Measurements from ENCODE around the gene NBAS.

Gene NBAS

DNA sequence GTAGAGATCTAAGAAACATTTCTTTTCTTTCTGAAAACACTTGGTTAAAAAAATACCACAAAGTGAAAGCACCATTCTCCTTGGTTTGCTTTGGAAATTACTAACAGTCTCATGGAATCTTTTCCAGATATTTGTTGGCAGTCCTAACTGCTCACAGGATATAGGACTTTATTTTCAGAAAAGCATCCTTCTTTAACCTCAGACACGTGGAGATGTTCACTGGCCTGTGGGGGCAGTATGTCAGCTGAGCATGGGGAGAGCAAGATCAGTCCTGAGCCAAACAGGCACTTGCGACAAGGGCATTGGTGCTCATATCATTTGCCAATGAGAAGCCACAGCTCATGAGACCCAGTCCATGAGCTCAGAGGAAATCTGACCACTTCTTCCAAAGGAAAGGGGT lies 371.9 kb downstream of the NBAS start:
- TF ChIP-seq, protein P1, sequence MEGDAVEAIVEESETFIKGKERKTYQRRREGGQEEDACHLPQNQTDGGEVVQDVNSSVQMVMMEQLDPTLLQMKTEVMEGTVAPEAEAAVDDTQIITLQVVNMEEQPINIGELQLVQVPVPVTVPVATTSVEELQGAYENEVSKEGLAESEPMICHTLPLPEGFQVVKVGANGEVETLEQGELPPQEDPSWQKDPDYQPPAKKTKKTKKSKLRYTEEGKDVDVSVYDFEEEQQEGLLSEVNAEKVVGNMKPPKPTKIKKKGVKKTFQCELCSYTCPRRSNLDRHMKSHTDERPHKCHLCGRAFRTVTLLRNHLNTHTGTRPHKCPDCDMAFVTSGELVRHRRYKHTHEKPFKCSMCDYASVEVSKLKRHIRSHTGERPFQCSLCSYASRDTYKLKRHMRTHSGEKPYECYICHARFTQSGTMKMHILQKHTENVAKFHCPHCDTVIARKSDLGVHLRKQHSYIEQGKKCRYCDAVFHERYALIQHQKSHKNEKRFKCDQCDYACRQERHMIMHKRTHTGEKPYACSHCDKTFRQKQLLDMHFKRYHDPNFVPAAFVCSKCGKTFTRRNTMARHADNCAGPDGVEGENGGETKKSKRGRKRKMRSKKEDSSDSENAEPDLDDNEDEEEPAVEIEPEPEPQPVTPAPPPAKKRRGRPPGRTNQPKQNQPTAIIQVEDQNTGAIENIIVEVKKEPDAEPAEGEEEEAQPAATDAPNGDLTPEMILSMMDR (IDR thresholded peaks at IDR 0.05; ENCODE audit: low read depth, low read length): peak; percentile 9
- no peak overlapping the region for H3K4me3 ChIP-seq (ENCODE audit: low read depth, low read length)
- DNase-seq (ENCODE audit: low read depth, low spot score): no peak
- in situ Hi-C loops (cut with HindIII; ENCODE audit: low sequenced_read_pairs): no loop called here

DNA sequence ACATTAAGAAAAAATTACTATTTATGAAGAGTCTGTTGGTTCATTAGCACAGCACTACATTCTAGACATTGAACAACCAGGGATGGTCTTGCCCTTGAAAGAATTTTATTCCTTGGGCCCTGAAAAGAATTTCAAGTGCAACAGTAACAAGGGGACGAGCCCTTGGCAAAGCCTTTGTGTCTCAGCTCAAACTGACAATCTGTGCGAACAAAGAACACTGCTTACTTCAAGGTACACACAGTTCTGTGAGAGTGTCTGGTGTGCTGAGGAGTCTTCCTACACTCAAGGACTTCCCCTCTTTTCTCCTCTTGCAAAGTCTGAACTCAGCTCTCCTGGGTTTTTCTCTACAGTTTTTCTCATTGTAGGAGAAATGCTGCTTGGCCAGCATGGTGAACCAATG lies 373.4 kb downstream of the NBAS start:
- in situ Hi-C loops (cut with HindIII; ENCODE audit: low sequenced_read_pairs): no loop called here
- TF ChIP-seq, protein P1 (IDR thresholded peaks at IDR 0.05; ENCODE audit: low read depth, low read length): no peak
- H3K4me3 ChIP-seq (ENCODE audit: low read depth, low read length): no peak overlapping the region
- DNase-seq (ENCODE audit: low read depth, low spot score): no peak

DNA sequence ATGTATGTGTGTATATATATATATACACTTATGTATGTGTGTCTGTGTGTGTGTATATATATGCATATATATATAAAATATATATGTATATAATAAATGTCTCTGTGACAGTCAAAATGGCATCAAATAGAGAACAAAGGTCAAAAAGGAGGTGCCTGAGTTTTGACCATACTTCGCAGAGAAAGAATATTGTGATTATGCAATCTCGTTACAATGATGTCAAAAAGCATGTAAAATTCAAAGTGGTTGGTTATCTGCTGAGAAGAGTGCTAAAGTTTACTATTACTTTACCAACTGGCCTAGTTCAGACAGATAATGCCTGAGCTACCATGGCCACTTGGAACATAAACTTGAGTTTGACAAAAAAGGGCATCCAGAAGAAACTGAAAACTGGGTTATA lies 375.0 kb downstream of the NBAS start:
- in situ Hi-C loops (cut with HindIII; ENCODE audit: low sequenced_read_pairs): no loop called here
- TF ChIP-seq, protein P1 (IDR thresholded peaks at IDR 0.05; ENCODE audit: low read depth, low read length): no peak
- H3K4me3 ChIP-seq (ENCODE audit: low read depth, low read length): no peak overlapping the region
- no peak for DNase-seq (ENCODE audit: low read depth, low spot score)

DNA sequence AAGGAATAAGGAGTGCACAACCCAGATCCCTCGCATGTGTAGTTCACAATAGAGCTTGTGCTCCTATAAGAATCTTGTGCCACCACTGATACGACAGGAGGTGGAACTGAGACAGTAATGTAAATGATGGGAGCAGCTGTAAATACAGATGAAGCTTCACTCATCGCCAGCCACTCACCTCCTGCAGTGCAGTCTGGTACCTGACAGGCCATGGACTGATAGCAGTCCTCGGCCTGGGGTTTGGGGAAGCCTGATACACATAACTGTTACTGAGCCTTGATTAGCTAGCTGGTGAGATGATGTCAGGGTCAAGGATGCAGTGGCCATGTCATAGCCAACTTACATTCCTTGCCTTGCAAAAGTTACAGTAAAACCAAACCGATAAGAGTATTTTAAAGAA lies 376.6 kb downstream of the NBAS start:
- TF ChIP-seq, protein P1 (IDR thresholded peaks at IDR 0.05; ENCODE audit: low read depth, low read length): no peak
- in situ Hi-C loops (cut with HindIII; ENCODE audit: low sequenced_read_pairs): no loop called here
- H3K4me3 ChIP-seq (ENCODE audit: low read depth, low read length): no peak overlapping the region
- DNase-seq (ENCODE audit: low read depth, low spot score): no peak

DNA sequence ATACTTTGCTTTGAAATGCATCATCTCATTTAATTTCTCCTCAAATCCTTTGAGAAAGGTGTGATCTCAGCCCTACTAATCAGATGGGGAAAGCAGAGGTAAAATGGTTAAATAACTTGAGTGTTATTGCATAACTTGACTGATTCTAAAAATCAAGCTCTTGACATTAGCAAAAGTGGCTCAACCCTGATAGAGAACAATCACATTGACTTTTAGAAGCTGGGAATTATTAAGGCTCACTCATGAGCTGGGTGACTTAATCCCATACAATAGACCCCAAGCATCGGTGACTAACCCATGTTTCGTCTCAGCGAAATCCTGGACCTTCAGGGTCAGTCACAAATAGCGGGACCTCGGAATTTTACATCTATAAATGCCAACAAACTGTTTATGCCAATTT lies 378.9 kb downstream of the NBAS start:
- DNase-seq (ENCODE audit: low read depth, low spot score): no peak
- in situ Hi-C loops (cut with HindIII; ENCODE audit: low sequenced_read_pairs): no loop called here
- TF ChIP-seq, protein P1 (IDR thresholded peaks at IDR 0.05; ENCODE audit: low read depth, low read length): no peak
- no peak overlapping the region for H3K4me3 ChIP-seq (ENCODE audit: low read depth, low read length)

DNA sequence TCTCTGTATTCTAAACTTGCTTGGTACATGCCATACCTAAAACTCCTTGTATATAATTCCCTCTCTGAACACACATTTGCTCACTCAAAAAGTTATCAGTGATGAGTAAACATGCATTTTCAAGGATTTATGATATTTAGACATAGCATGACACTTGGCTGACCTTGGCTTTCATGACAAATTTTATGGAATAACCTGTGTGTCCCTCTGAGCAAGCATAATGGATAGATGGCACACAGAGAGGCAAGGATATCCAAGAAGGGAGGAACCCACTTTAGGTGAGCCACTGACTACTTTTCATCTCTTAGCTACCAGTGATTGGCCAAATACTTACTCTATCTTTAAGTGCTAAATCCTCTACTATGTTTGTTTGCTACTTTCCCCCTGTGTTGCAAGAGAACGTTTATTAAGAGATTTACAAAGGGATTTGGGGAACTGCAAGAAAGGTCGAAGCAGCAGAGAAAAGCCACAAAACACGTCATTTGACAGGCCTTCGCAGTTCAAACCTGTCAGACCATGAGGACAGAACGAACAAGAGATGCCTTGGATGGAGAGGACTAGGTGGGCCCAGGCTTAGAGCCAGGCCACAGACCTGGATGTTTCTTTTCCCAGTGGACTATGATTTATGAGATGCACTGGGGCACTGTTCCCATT lies 379.9 kb downstream of the NBAS start:
- in situ Hi-C loops (cut with HindIII; ENCODE audit: low sequenced_read_pairs): no loop called here
- no peak overlapping the region for H3K4me3 ChIP-seq (ENCODE audit: low read depth, low read length)
- TF ChIP-seq, protein P1 (IDR thresholded peaks at IDR 0.05; ENCODE audit: low read depth, low read length): no peak
- DNase-seq (ENCODE audit: low read depth, low spot score): no peak
